ENCODE measurements around the gene KCNQ1. TPM values are rescaled to one million over a fixed set of nuclear protein-coding genes. Genes with fewer than 3 reads are reported as not detected.

KCNQ1 gene
- total RNA-seq, 1 experiment from 2014 or later = 1.0 TPM

- no peak for TF ChIP-seq CTCF (IDR thresholded peaks at IDR 0.05; ENCODE audit: insufficient read depth in 1 of 2, low read depth in 1 of 2, low read length in 1 of 2, severe bottlenecking in 1 of 2, unreplicated experiment in 1 of 2)
- CTCF ChIA-PET = no interaction called here
- Mint-ChIP-seq H3K27me3 (ENCODE audit: insufficient read depth, unreplicated experiment) (no peaks in the 10 kb centered on the region), H3K4me1 (ENCODE audit: low read depth, unreplicated experiment) (peaks cover 6% of the 10 kb centered on the region), H3K27ac (ENCODE audit: unreplicated experiment) (no peak overlapping the region), H3K9me3 (ENCODE audit: unreplicated experiment) (no peaks in the 10 kb centered on the region), H3K4me3 (ENCODE audit: unreplicated experiment) (no peak overlapping the region), H3K36me3 (ENCODE audit: insufficient read depth, unreplicated experiment) (no peaks in the 10 kb centered on the region)
- no TSS peak for BruUV-seq (replicated peaks)
- no peak overlapping the region for H3K4me3 ChIP-seq (ENCODE audit: low read depth, low read length)
- peaks cover 10% of the 10 kb centered on the region; the same call in 1 of the 2 replicates for H3K4me1 ChIP-seq
- intact Hi-C loops (cut with micrococcal nuclease; ENCODE audit: unreplicated experiment) = no loop called here
- H3K27me3 ChIP-seq (replicated peaks; ENCODE audit: control insufficient read depth, insufficient read depth, low read length) = no peaks in the 10 kb centered on the region
- no peaks in the 10 kb centered on the region for H3K9me3 ChIP-seq
- no peaks in the 10 kb centered on the region for H3K36me3 ChIP-seq (ENCODE audit: control insufficient read depth, insufficient read depth, low read length)
- peak in 1 of 2 experiments; percentile 32 for DNase-seq
- POLR2A ChIA-PET = no interaction called here
Observed at GRCh38 chr11:2574553-2575535, 130.0 kb downstream of the KCNQ1 start.

- no TSS peak for BruUV-seq (replicated peaks)
- intact Hi-C loops (cut with micrococcal nuclease; ENCODE audit: unreplicated experiment) = no loop called here
- H3K9me3 ChIP-seq = no peaks in the 10 kb centered on the region
- DNase-seq = no peak
- Mint-ChIP-seq H3K36me3 (ENCODE audit: insufficient read depth, unreplicated experiment) (no peaks in the 10 kb centered on the region), H3K4me1 (ENCODE audit: low read depth, unreplicated experiment) (peaks cover 6% of the 10 kb centered on the region), H3K9me3 (ENCODE audit: unreplicated experiment) (no peaks in the 10 kb centered on the region), H3K4me3 (ENCODE audit: unreplicated experiment) (no peak overlapping the region), H3K27ac (ENCODE audit: unreplicated experiment) (no peak overlapping the region), H3K27me3 (ENCODE audit: insufficient read depth, unreplicated experiment) (no peaks in the 10 kb centered on the region)
- CTCF ChIA-PET = no interaction called here
- POLR2A ChIA-PET = no interaction called here
- no peak for TF ChIP-seq CTCF (IDR thresholded peaks at IDR 0.05; ENCODE audit: insufficient read depth in 1 of 2, low read depth in 1 of 2, low read length in 1 of 2, severe bottlenecking in 1 of 2, unreplicated experiment in 1 of 2)
- H3K27me3 ChIP-seq (replicated peaks; ENCODE audit: control insufficient read depth, insufficient read depth, low read length) = no peaks in the 10 kb centered on the region
- peaks cover 10% of the 10 kb centered on the region; the same call in 1 of the 2 replicates for H3K4me1 ChIP-seq
- H3K36me3 ChIP-seq (ENCODE audit: control insufficient read depth, insufficient read depth, low read length) = no peaks in the 10 kb centered on the region
- H3K4me3 ChIP-seq (ENCODE audit: low read depth, low read length) = no peak overlapping the region
Observed at GRCh38 chr11:2575591-2576051, 130.8 kb downstream of the KCNQ1 start.

- Histone ChIP-seq H3K4me1 (peaks cover 10% of the 10 kb centered on the region; the same call in 1 of the 2 replicates), H3K27me3 (replicated peaks; ENCODE audit: control insufficient read depth, insufficient read depth, low read length) (no peaks in the 10 kb centered on the region), H3K4me3 (ENCODE audit: low read depth, low read length) (no peak overlapping the region), H3K36me3 (ENCODE audit: control insufficient read depth, insufficient read depth, low read length) (no peaks in the 10 kb centered on the region), H3K9me3 (no peaks in the 10 kb centered on the region)
- H3K9me3 Mint-ChIP-seq (ENCODE audit: unreplicated experiment) = no peaks in the 10 kb centered on the region
- no peak for DNase-seq
- no peak overlapping the region for H3K4me3 Mint-ChIP-seq (ENCODE audit: unreplicated experiment)
- peaks cover 6% of the 10 kb centered on the region for H3K4me1 Mint-ChIP-seq (ENCODE audit: low read depth, unreplicated experiment)
- BruUV-seq (replicated peaks) = no TSS peak
- no peak for TF ChIP-seq CTCF (IDR thresholded peaks at IDR 0.05; ENCODE audit: insufficient read depth in 1 of 2, low read depth in 1 of 2, low read length in 1 of 2, severe bottlenecking in 1 of 2, unreplicated experiment in 1 of 2)
- POLR2A ChIA-PET = no interaction called here
- no peaks in the 10 kb centered on the region for H3K27me3 Mint-ChIP-seq (ENCODE audit: insufficient read depth, unreplicated experiment)
- H3K36me3 Mint-ChIP-seq (ENCODE audit: insufficient read depth, unreplicated experiment) = no peaks in the 10 kb centered on the region
- CTCF ChIA-PET = no interaction called here
- intact Hi-C loops (cut with micrococcal nuclease; ENCODE audit: unreplicated experiment) = no loop called here
- no peak overlapping the region for H3K27ac Mint-ChIP-seq (ENCODE audit: unreplicated experiment)
Observed at GRCh38 chr11:2576111-2576510, 131.3 kb downstream of the KCNQ1 start.

All from Caco-2 (cell line).